Liver (tissue), 9 donors: ENCODE results near the gene POU3F3. TPM values are rescaled to one million over a fixed set of nuclear protein-coding genes. Genes with fewer than 3 reads are reported as not detected.

Experiments used
- DNase-seq: peaks from one replicate; pipeline ENCODE4 v3.0.0-alpha.2; 2017; ENCODE audit warnings: low spot score
- H3K27ac ChIP-seq, 2 donors: one replicate each; pipeline ENCODE4 v1.7.0; 2013; ENCODE audit warnings: inconsistent platforms in 2 of 2, low read length in 2 of 2, control low read depth in 1 of 2, low read depth in 1 of 2, mild to moderate bottlenecking in 1 of 2
- H3K27me3 ChIP-seq, 4 donors: one replicate each; pipeline versions ENCODE4 v1.6.1 to v1.7.0; 2013; ENCODE audit warnings: low read length in 3 of 4, inconsistent platforms in 1 of 4, mild to moderate bottlenecking in 1 of 4, moderate library complexity in 1 of 4; ENCODE audit not compliant: control insufficient read depth in 4 of 4, insufficient read depth in 4 of 4
- H3K36me3 ChIP-seq, 4 donors: one replicate each; pipeline versions ENCODE4 v1.6.1 to v1.7.0; 2013; ENCODE audit warnings: low read length in 3 of 4, mild to moderate bottlenecking in 3 of 4, low read depth in 1 of 4, moderate library complexity in 1 of 4; ENCODE audit not compliant: control insufficient read depth in 4 of 4, insufficient read depth in 3 of 4
- H3K4me1 ChIP-seq, 4 donors: one replicate each; pipeline versions ENCODE4 v1.6.1 to v1.7.0; 2013; ENCODE audit warnings: low read length in 3 of 4, mild to moderate bottlenecking in 3 of 4, moderate library complexity in 1 of 4; ENCODE audit not compliant: control insufficient read depth in 4 of 4, insufficient read depth in 4 of 4
- H3K4me3 ChIP-seq, 3 donors: one replicate each; pipeline versions ENCODE4 v1.6.1 to v1.7.0; 2013; ENCODE audit warnings: low read length in 3 of 3, control low read depth in 1 of 3, low read depth in 1 of 3, mild to moderate bottlenecking in 1 of 3
- H3K9ac ChIP-seq, 2 donors: one replicate each; pipeline ENCODE4 v1.7.0; 2013; ENCODE audit warnings: low read length in 2 of 2, mild to moderate bottlenecking in 2 of 2, moderate library complexity in 2 of 2, control low read depth in 1 of 2, low read depth in 1 of 2
- H3K9me3 ChIP-seq, 4 donors: one replicate each; pipeline versions ENCODE4 v1.6.1 to v1.7.0; 2013; ENCODE audit warnings: low read length in 3 of 4; ENCODE audit not compliant: control insufficient read depth in 4 of 4
- EGR1 ChIP-seq, 2 donors: IDR thresholded peaks; 2 replicates each; pipeline ENCODE4 v1.6.1; 2016 to 2018; ENCODE audit warnings: antibody characterized with exemption in 2 of 2, low read depth in 2 of 2
- FOXA1 ChIP-seq: IDR thresholded peaks from 2 replicates; pipeline ENCODE4 v1.6.1; 2016; ENCODE audit warnings: antibody characterized with exemption
- FOXA2 ChIP-seq: IDR thresholded peaks from 2 replicates; pipeline ENCODE4 v1.6.1; 2016; ENCODE audit warnings: antibody characterized with exemption
- GABPA ChIP-seq, 2 donors: IDR thresholded peaks in 1 of 2; conservative IDR thresholded peaks in 1 of 2; 2 replicates each; pipeline ENCODE4 v1.6.1; 2016; ENCODE audit warnings: antibody characterized with exemption in 2 of 2, mild to moderate bottlenecking in 1 of 2, moderate library complexity in 1 of 2
- HNF4A ChIP-seq, 2 donors: conservative IDR thresholded peaks; 2 replicates each; pipeline ENCODE4 v1.6.1; 2016; ENCODE audit warnings: antibody characterized with exemption in 2 of 2, mild to moderate bottlenecking in 2 of 2
- HNF4G ChIP-seq: IDR thresholded peaks from 2 replicates; pipeline ENCODE4 v1.6.1; 2016; ENCODE audit warnings: antibody characterized with exemption
- JUND ChIP-seq, 2 donors: IDR thresholded peaks; 2 replicates each; pipeline ENCODE4 v1.6.1; 2016; ENCODE audit warnings: antibody characterized with exemption in 2 of 2
- RAD21 ChIP-seq, 2 donors: IDR thresholded peaks; 2 replicates each; pipeline ENCODE4 v1.6.1; 2016; ENCODE audit warnings: antibody characterized with exemption in 2 of 2, mild to moderate bottlenecking in 2 of 2
- RXRA ChIP-seq, 2 donors: IDR thresholded peaks; 2 replicates each; pipeline ENCODE4 v1.6.1; 2017 to 2018; ENCODE audit warnings: antibody characterized with exemption in 2 of 2, mild to moderate bottlenecking in 1 of 2
- SP1 ChIP-seq: IDR thresholded peaks from 2 replicates; pipeline ENCODE4 v1.6.1; 2018; ENCODE audit warnings: antibody characterized with exemption, mild to moderate bottlenecking
- TAF1 ChIP-seq: conservative IDR thresholded peaks from 2 replicates; pipeline ENCODE4 v1.6.1; 2016; ENCODE audit warnings: antibody characterized with exemption, mild to moderate bottlenecking
- WGBS: extraction: QIAGEN DNeasy Blood & Tissue Kit; methylation state at CpG from one replicate; pipeline ENCODE4 v1.1.7; 2013; 5-methylcytosine and 5-hydroxymethylcytosine counted together
- polyA plus RNA-seq, 2 donors: library from polyadenylated mRNA; stranded (reverse) in 1 of 2; unstranded in 1 of 2; fragments of 200-250 nt in 1 of 2; fragments of >200 nt in 1 of 2; fragmentation: Nextera tagmentation in 1 of 2; extraction: Ambion mirVana in 1 of 2; gene quantifications; one replicate each; pipeline versions ENCODE4 v1.2.1 to v1.2.3, GENCODE V29; 2013 to 2015
- total RNA-seq, 2 donors: library from RNA; depleted of rRNA; stranded (reverse); fragments of >200 nt; gene quantifications; one replicate each; pipeline ENCODE4 v1.2.3, GENCODE V29; 2014
- TF ChIP-seq, protein P1 (sequence below): IDR thresholded peaks from 2 replicates; pipeline ENCODE4 v1.6.1; 2016; ENCODE audit warnings: antibody characterized with exemption
- TF ChIP-seq, protein P2 (sequence below): IDR thresholded peaks from 2 replicates; pipeline ENCODE4 v1.6.1; 2016; ENCODE audit warnings: antibody characterized with exemption, mild to moderate bottlenecking
- TF ChIP-seq, protein P3 (sequence below): IDR thresholded peaks from 2 replicates; pipeline ENCODE4 v1.6.1; 2016; ENCODE audit warnings: antibody characterized with exemption
- TF ChIP-seq, protein P4 (sequence below): fragments of 150-350 bp; IDR thresholded peaks from 2 replicates; pipeline ENCODE4 v1.5.1; 2017; ENCODE audit warnings: improper control_type of control experiment, low read depth, low read length; ENCODE audit not compliant: missing input control
- TF ChIP-seq, protein P5 (sequence below): IDR thresholded peaks from 2 replicates; pipeline ENCODE4 v1.6.1; 2016; ENCODE audit warnings: antibody characterized with exemption
- donor health status: healthy.
- donor health status: healthy.
- donor health status: healthy.
- donor health status: healthy.
- donor health status: healthy.

The POU3F3 gene
- total and polyA plus RNA-seq, 4 donors = not detected

DNA sequence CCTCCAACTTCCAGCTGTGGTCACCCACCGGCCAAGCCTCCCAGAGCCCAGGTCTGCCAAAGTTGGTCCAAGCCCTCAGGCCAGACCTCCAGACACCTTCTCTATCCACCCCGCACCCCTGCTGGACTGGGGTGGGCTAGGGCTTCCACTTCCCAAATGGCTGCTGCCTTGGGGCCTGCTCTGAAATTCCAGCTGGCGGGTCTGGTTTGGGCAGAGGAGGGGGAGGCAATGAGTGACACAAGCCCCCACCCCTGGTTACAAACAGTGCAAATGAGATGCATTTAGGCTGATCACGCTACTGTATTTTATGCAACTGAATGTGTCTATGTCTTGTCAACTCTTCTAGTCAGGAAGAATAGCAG lies 14.6 kb downstream of the POU3F3 start:
- 22% methylated on average over 4 of the region's 4 CpGs for WGBS
- H3K9ac ChIP-seq = no peak overlapping the region
- no peaks in the 10 kb centered on the region for H3K9me3 ChIP-seq
- peaks cover 8 to 23% (median 16%) of the 10 kb centered on the region in 4 donors for H3K4me1 ChIP-seq
- H3K27me3 ChIP-seq = peaks cover 10 to 34% (median 20%) of the 10 kb centered on the region in 4 donors
- no peak overlapping the region for H3K4me3 ChIP-seq
- H3K36me3 ChIP-seq = no peaks in the 10 kb centered on the region
- no peak for DNase-seq
- TF ChIP-seq RAD21 (IDR thresholded peaks at IDR 0.05) = no peak
- TF ChIP-seq, protein P1, sequence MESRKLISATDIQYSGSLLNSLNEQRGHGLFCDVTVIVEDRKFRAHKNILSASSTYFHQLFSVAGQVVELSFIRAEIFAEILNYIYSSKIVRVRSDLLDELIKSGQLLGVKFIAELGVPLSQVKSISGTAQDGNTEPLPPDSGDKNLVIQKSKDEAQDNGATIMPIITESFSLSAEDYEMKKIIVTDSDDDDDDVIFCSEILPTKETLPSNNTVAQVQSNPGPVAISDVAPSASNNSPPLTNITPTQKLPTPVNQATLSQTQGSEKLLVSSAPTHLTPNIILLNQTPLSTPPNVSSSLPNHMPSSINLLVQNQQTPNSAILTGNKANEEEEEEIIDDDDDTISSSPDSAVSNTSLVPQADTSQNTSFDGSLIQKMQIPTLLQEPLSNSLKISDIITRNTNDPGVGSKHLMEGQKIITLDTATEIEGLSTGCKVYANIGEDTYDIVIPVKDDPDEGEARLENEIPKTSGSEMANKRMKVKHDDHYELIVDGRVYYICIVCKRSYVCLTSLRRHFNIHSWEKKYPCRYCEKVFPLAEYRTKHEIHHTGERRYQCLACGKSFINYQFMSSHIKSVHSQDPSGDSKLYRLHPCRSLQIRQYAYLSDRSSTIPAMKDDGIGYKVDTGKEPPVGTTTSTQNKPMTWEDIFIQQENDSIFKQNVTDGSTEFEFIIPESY = no peak
- no peak for TF ChIP-seq RXRA (IDR thresholded peaks at IDR 0.05)
- TF ChIP-seq SP1 = no peak
- TF ChIP-seq, protein P2, sequence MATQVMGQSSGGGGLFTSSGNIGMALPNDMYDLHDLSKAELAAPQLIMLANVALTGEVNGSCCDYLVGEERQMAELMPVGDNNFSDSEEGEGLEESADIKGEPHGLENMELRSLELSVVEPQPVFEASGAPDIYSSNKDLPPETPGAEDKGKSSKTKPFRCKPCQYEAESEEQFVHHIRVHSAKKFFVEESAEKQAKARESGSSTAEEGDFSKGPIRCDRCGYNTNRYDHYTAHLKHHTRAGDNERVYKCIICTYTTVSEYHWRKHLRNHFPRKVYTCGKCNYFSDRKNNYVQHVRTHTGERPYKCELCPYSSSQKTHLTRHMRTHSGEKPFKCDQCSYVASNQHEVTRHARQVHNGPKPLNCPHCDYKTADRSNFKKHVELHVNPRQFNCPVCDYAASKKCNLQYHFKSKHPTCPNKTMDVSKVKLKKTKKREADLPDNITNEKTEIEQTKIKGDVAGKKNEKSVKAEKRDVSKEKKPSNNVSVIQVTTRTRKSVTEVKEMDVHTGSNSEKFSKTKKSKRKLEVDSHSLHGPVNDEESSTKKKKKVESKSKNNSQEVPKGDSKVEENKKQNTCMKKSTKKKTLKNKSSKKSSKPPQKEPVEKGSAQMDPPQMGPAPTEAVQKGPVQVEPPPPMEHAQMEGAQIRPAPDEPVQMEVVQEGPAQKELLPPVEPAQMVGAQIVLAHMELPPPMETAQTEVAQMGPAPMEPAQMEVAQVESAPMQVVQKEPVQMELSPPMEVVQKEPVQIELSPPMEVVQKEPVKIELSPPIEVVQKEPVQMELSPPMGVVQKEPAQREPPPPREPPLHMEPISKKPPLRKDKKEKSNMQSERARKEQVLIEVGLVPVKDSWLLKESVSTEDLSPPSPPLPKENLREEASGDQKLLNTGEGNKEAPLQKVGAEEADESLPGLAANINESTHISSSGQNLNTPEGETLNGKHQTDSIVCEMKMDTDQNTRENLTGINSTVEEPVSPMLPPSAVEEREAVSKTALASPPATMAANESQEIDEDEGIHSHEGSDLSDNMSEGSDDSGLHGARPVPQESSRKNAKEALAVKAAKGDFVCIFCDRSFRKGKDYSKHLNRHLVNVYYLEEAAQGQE = no peak
- TF ChIP-seq GABPA (IDR thresholded peaks at IDR 0.05 in 1 of 2, conservative IDR thresholded peaks at IDR 0.05 in 1 of 2) = no peak
- no peak for TF ChIP-seq FOXA1
- no peak for TF ChIP-seq TAF1
- TF ChIP-seq FOXA2 = no peak
- no peak for TF ChIP-seq HNF4A (conservative IDR thresholded peaks at IDR 0.05)
- no peak for TF ChIP-seq HNF4G
- TF ChIP-seq EGR1 (IDR thresholded peaks at IDR 0.05; ENCODE audit: low read depth in 2 of 2) = no peak
- TF ChIP-seq, protein P3, sequence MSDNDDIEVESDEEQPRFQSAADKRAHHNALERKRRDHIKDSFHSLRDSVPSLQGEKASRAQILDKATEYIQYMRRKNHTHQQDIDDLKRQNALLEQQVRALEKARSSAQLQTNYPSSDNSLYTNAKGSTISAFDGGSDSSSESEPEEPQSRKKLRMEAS = no peak
- TF ChIP-seq, protein P4, sequence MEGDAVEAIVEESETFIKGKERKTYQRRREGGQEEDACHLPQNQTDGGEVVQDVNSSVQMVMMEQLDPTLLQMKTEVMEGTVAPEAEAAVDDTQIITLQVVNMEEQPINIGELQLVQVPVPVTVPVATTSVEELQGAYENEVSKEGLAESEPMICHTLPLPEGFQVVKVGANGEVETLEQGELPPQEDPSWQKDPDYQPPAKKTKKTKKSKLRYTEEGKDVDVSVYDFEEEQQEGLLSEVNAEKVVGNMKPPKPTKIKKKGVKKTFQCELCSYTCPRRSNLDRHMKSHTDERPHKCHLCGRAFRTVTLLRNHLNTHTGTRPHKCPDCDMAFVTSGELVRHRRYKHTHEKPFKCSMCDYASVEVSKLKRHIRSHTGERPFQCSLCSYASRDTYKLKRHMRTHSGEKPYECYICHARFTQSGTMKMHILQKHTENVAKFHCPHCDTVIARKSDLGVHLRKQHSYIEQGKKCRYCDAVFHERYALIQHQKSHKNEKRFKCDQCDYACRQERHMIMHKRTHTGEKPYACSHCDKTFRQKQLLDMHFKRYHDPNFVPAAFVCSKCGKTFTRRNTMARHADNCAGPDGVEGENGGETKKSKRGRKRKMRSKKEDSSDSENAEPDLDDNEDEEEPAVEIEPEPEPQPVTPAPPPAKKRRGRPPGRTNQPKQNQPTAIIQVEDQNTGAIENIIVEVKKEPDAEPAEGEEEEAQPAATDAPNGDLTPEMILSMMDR = no peak
- H3K27ac ChIP-seq = no peak overlapping the region

DNA sequence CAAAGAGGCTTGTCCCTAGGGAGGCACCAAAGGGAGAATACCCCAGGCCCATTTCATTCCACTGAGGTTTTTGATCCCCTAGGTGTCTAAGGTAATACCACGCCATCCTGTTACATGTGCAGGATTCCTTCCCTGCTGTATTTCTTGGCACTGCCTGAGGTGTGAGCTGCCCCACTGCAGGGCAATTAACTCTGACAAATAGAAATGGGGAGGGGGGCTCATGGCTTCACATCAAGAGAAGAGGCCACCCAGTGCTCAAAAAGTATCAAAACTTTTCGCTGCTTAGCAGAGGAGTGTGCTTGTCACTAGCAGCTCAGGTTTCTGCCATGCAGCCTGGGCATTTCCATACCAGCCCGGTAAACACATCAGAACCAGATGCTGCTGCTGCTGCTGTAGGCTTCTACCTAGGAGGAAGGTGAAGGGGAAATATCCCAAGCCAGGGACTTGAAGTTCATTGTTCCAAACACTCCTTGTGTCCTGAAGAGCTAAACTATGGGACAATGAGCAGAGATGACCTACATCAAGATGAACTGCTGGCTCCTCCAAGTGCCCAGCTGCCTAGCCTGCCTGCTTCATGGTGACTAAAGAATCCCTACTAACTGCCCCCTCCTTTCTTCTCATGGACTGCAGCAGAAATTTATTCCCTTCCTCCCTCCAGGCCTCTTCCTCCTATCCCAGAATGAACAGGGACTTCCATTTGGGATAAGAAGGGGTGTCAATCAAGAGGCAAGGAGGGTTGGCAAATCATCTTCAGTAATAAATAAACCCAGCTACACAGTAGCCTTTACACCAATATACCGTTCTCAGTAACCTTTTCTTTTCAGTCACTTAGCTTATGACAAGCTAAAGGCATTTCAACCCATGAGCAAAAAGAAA lies 16.4 kb downstream of the POU3F3 start:
- no peak overlapping the region for H3K9ac ChIP-seq
- TF ChIP-seq, protein P1 = no peak
- TF ChIP-seq, protein P5, sequence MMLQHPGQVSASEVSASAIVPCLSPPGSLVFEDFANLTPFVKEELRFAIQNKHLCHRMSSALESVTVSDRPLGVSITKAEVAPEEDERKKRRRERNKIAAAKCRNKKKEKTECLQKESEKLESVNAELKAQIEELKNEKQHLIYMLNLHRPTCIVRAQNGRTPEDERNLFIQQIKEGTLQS = no peak
- TF ChIP-seq FOXA1 = no peak
- TF ChIP-seq HNF4A (conservative IDR thresholded peaks at IDR 0.05) = no peak
- TF ChIP-seq HNF4G = no peak
- TF ChIP-seq SP1 = no peak
- no peak for TF ChIP-seq JUND (IDR thresholded peaks at IDR 0.05)
- no peak for TF ChIP-seq TAF1
- no peaks in the 10 kb centered on the region for H3K9me3 ChIP-seq
- H3K27me3 ChIP-seq = peaks cover 10 to 25% (median 16%) of the 10 kb centered on the region in 4 donors
- H3K36me3 ChIP-seq = no peaks in the 10 kb centered on the region
- no peak for DNase-seq
- WGBS = 33% methylated on average over 4 of the region's 4 CpGs
- no peak overlapping the region for H3K27ac ChIP-seq
- H3K4me3 ChIP-seq = no peak overlapping the region
- peaks cover 3 to 21% (median 13%) of the 10 kb centered on the region in 4 donors for H3K4me1 ChIP-seq
